ENCODE data around the gene SIX5. TPM values are rescaled to one million over a fixed set of nuclear protein-coding genes. Genes with fewer than 3 reads are reported as not detected.

SIX5 gene
- total and polyA plus RNA-seq, 9 of the 15 experiments (the other 6 are each of a cell fraction or from before 2014, with no cell fraction given), result 1.4 to 17.2 (median 7.4) TPM; not detected in 2

GRCh38 chr19:45716359-45717130 lies 52.5 kb downstream of the SIX5 start (continued):
- TF ChIP-seq SAFB (IDR thresholded peaks at IDR 0.05; ENCODE audit: borderline replicate concordance, low read depth, low read length), result no peak
- TF ChIP-seq SMC3 (conservative IDR thresholded peaks at IDR 0.05; ENCODE audit: insufficient read depth, low read depth, low read length), result no peak
- TF ChIP-seq MEF2D (tag; conservative IDR thresholded peaks at IDR 0.05; ENCODE audit: low read depth), result no peak
- TF ChIP-seq FOXA1 (IDR thresholded peaks at IDR 0.05; ENCODE audit: borderline replicate concordance), result no peak
- TF ChIP-seq GABPB2 (CRISPR knock-in tag; conservative IDR thresholded peaks at IDR 0.05), result no peak
- no peak for TF ChIP-seq ESRRA (IDR thresholded peaks at IDR 0.05; ENCODE audit: borderline replicate concordance, low read depth)
- no peak; the same call in 1 of the 2 replicates for TF ChIP-seq ZKSCAN8 (CRISPR knock-in tag; IDR thresholded peaks at IDR 0.05)
- TF ChIP-seq HOXB6 (CRISPR knock-in tag; IDR thresholded peaks at IDR 0.05; ENCODE audit: borderline replicate concordance), result no peak
- TF ChIP-seq FOXK2 (conservative IDR thresholded peaks at IDR 0.05 in 1 of 2, IDR thresholded peaks at IDR 0.05 in 1 of 2; ENCODE audit: low read depth in 2 of 2), result no peak
- TF ChIP-seq IFI16 (CRISPR knock-in tag; IDR thresholded peaks at IDR 0.05), result no peak
- no peak for TF ChIP-seq TARDBP (IDR thresholded peaks at IDR 0.05)
- no peak for TF ChIP-seq NR2C1 (IDR thresholded peaks at IDR 0.05)
- no peak for TF ChIP-seq NR2C1 (tag; IDR thresholded peaks at IDR 0.05)
- no peak for TF ChIP-seq NUFIP1 (IDR thresholded peaks at IDR 0.05; ENCODE audit: partially characterized antibody)
- no peak for TF ChIP-seq PRPF4 (IDR thresholded peaks at IDR 0.05; ENCODE audit: insufficient read depth, low read depth, low read length, poor library complexity, severe bottlenecking)
- no peak for TF ChIP-seq NRF1 (conservative IDR thresholded peaks at IDR 0.05 in 1 of 2, IDR thresholded peaks at IDR 0.05 in 1 of 2)
- TF ChIP-seq CBFA2T2 (conservative IDR thresholded peaks at IDR 0.05), result no peak
- TF ChIP-seq CTCF (IDR thresholded peaks at IDR 0.05 in 2 of 3, conservative IDR thresholded peaks at IDR 0.05 in 1 of 3; ENCODE audit: insufficient read depth in 2 of 3, low read depth in 1 of 3, low read length in 3 of 3), result no peak
- no peak for TF ChIP-seq HMG20A (CRISPR knock-in tag; conservative IDR thresholded peaks at IDR 0.05)
- TF ChIP-seq FOSL1 (tag; conservative IDR thresholded peaks at IDR 0.05), result 0 out of 2 replicates have a peak, but pooled peaks have one; percentile 24
- no peak for TF ChIP-seq RBBP5 (IDR thresholded peaks at IDR 0.05; ENCODE audit: borderline replicate concordance, insufficient read depth, low read length, poor library complexity, severe bottlenecking)
- TF ChIP-seq KLF10 (CRISPR knock-in tag; IDR thresholded peaks at IDR 0.05), result no peak
- TF ChIP-seq PHF21A (IDR thresholded peaks at IDR 0.05; ENCODE audit: borderline replicate concordance, low read depth), result no peak
- TF ChIP-seq EHMT2 (IDR thresholded peaks at IDR 0.05), result no peak
- no peak for TF ChIP-seq RB1 (IDR thresholded peaks at IDR 0.05; ENCODE audit: low read depth)
- no peak for TF ChIP-seq ZNF311 (CRISPR knock-in tag; IDR thresholded peaks at IDR 0.05)
- TF ChIP-seq MCM5 (IDR thresholded peaks at IDR 0.05; ENCODE audit: low read depth), result no peak
- TF ChIP-seq CBFA2T3 (IDR thresholded peaks at IDR 0.05), result no peak
